C4-2B (cell line): ENCODE measurements around the gene POU6F2.

Source experiments
- CTCF ChIP-seq: fragments of 450-650 bp; conservative IDR thresholded peaks from 2 replicates; pipeline ENCODE4 v1.5.1; 2017; ENCODE audit warnings: mild to moderate bottlenecking
- ZFX ChIP-seq: fragments of 450-650 bp; IDR thresholded peaks from 2 replicates; pipeline ENCODE4 v1.6.1; 2017

GRCh38 chr7:39375874-39376190 lies 398.1 kb downstream of the POU6F2 start:
- TF ChIP-seq CTCF (no peak), ZFX (no peak)
